HEK293 (cell line): ENCODE results near the gene B4GALT1.

Experiments used
- EGR2 ChIP-seq: fragments of 450-650 bp; formaldehyde crosslinking; IDR thresholded peaks from 2 replicates; pipeline ENCODE4 v1.5.1; 2016; ENCODE audit warnings: low read depth, missing biosample characterization, missing genetic modification characterization
- FEZF1 ChIP-seq: fragments of 450-650 bp; formaldehyde crosslinking; IDR thresholded peaks from 2 replicates; pipeline ENCODE4 v1.5.1; 2016; ENCODE audit warnings: missing biosample characterization, missing genetic modification characterization
- HOXA7 ChIP-seq: sonication (generic); formaldehyde crosslinking; IDR thresholded peaks from 2 replicates; pipeline ENCODE4 v1.8.1; 2022; ENCODE audit warnings: missing genetic modification reagents, borderline replicate concordance
- KLF1 ChIP-seq: fragments of 450-650 bp; formaldehyde crosslinking; IDR thresholded peaks from 2 replicates; pipeline ENCODE4 v1.5.1; 2016; ENCODE audit warnings: missing biosample characterization, missing genetic modification characterization
- KLF7 ChIP-seq: fragments of 450-650 bp; formaldehyde crosslinking; IDR thresholded peaks from 2 replicates; pipeline ENCODE4 v1.5.1; 2016; ENCODE audit warnings: missing biosample characterization, missing genetic modification characterization, borderline replicate concordance
- KLF9 ChIP-seq: fragments of 450-650 bp; formaldehyde crosslinking; IDR thresholded peaks from 2 replicates; pipeline ENCODE4 v1.5.1; 2016; ENCODE audit warnings: missing biosample characterization, missing genetic modification characterization, low read depth
- OVOL3 ChIP-seq: fragments of 450-650 bp; formaldehyde crosslinking; IDR thresholded peaks from 2 replicates; pipeline ENCODE4 v1.5.1; 2016; ENCODE audit warnings: missing biosample characterization, missing genetic modification characterization
- SALL2 ChIP-seq: fragments of 450-650 bp; formaldehyde crosslinking; IDR thresholded peaks from 2 replicates; pipeline ENCODE4 v1.5.0; 2017; ENCODE audit warnings: missing biosample characterization, mild to moderate bottlenecking, missing genetic modification characterization, borderline replicate concordance
- ZBTB20 ChIP-seq: fragments of 450-650 bp; formaldehyde crosslinking; IDR thresholded peaks from 2 replicates; pipeline ENCODE4 v1.5.1; 2016; ENCODE audit warnings: missing biosample characterization, missing genetic modification characterization
- ZEB2 ChIP-seq: fragments of 450-650 bp; formaldehyde crosslinking; IDR thresholded peaks from 2 replicates; pipeline ENCODE4 v1.5.1; 2016; ENCODE audit warnings: missing biosample characterization, missing genetic modification characterization
- ZFP3 ChIP-seq: fragments of 450-650 bp; formaldehyde crosslinking; IDR thresholded peaks from 2 replicates; pipeline ENCODE4 v1.5.1; 2016; ENCODE audit warnings: low read depth, missing biosample characterization, missing genetic modification characterization
- ZFP69B ChIP-seq: fragments of 450-650 bp; formaldehyde crosslinking; IDR thresholded peaks from 2 replicates; pipeline ENCODE4 v1.5.1; 2016; ENCODE audit warnings: missing biosample characterization, missing genetic modification characterization
- ZNF10 ChIP-seq: fragments of 450-650 bp; formaldehyde crosslinking; IDR thresholded peaks from 2 replicates; pipeline ENCODE4 v1.5.1; 2017; ENCODE audit warnings: missing biosample characterization, missing genetic modification characterization
- ZNF184 ChIP-seq: fragments of 450-650 bp; IDR thresholded peaks from 2 replicates; pipeline ENCODE4 v1.5.1; 2018; ENCODE audit warnings: missing biosample characterization, mild to moderate bottlenecking, missing genetic modification characterization
- ZNF211 ChIP-seq: fragments of 450-650 bp; formaldehyde crosslinking; IDR thresholded peaks from 2 replicates; pipeline ENCODE4 v1.5.1; 2016; ENCODE audit warnings: low read depth, missing biosample characterization, missing genetic modification characterization
- ZNF274 ChIP-seq, 2 experiments: fragments of 200-500 bp in 1 of 2; fragments of 450-650 bp in 1 of 2; sonication (Bioruptor generic) in 1 of 2; formaldehyde crosslinking in 1 of 2; IDR thresholded peaks; 2 replicates each; pipeline versions ENCODE4 v1.5.1 to v1.6.1; 2014 to 2016; ENCODE audit warnings: borderline replicate concordance in 1 of 2, inconsistent platforms in 1 of 2, low read length in 1 of 2, missing biosample characterization in 1 of 2, missing genetic modification characterization in 1 of 2
- ZNF324 ChIP-seq: fragments of 450-650 bp; formaldehyde crosslinking; IDR thresholded peaks from 2 replicates; pipeline ENCODE4 v1.5.1; 2016; ENCODE audit warnings: missing biosample characterization, missing genetic modification characterization
- ZNF341 ChIP-seq: fragments of 450-650 bp; formaldehyde crosslinking; IDR thresholded peaks from 2 replicates; pipeline ENCODE4; 2016; ENCODE audit warnings: low read depth, missing biosample characterization, missing genetic modification characterization
- ZNF510 ChIP-seq: fragments of 450-650 bp; formaldehyde crosslinking; IDR thresholded peaks from 2 replicates; pipeline ENCODE4 v1.5.1; 2018; ENCODE audit warnings: mild to moderate bottlenecking, missing genetic modification characterization, missing biosample characterization; ENCODE audit not compliant: insufficient replicate concordance
- ZNF529 ChIP-seq: fragments of 450-650 bp; formaldehyde crosslinking; IDR thresholded peaks from 2 replicates; pipeline ENCODE4 v1.5.1; 2017; ENCODE audit warnings: missing genetic modification characterization, missing biosample characterization; ENCODE audit not compliant: insufficient replicate concordance
- ZNF585B ChIP-seq: fragments of 450-650 bp; formaldehyde crosslinking; IDR thresholded peaks from 2 replicates; pipeline ENCODE4 v1.5.1; 2016; ENCODE audit warnings: missing biosample characterization, missing genetic modification characterization
- ZNF596 ChIP-seq: fragments of 450-650 bp; IDR thresholded peaks from 2 replicates; pipeline ENCODE4 v1.5.0; 2018; ENCODE audit warnings: missing biosample characterization, mild to moderate bottlenecking, missing genetic modification characterization, moderate library complexity
- ZNF658 ChIP-seq: fragments of 450-650 bp; formaldehyde crosslinking; IDR thresholded peaks from 2 replicates; pipeline ENCODE4; 2016; ENCODE audit warnings: missing biosample characterization, missing genetic modification characterization
- ZNF707 ChIP-seq: fragments of 450-650 bp; formaldehyde crosslinking; IDR thresholded peaks from 2 replicates; pipeline ENCODE4 v1.5.1; 2016; ENCODE audit warnings: missing biosample characterization, missing genetic modification characterization
- ZNF768 ChIP-seq: fragments of 450-650 bp; formaldehyde crosslinking; IDR thresholded peaks from 2 replicates; pipeline ENCODE4 v1.5.1; 2018; ENCODE audit warnings: missing biosample characterization, mild to moderate bottlenecking, missing genetic modification characterization
- ZNF777 ChIP-seq: fragments of 450-650 bp; formaldehyde crosslinking; IDR thresholded peaks from 2 replicates; pipeline ENCODE4 v1.5.1; 2017; ENCODE audit warnings: missing biosample characterization, missing genetic modification characterization, borderline replicate concordance
- ZNF830 ChIP-seq: fragments of 450-650 bp; IDR thresholded peaks from 2 replicates; pipeline ENCODE4 v1.5.0; 2018; ENCODE audit warnings: missing biosample characterization, missing genetic modification characterization, low read depth, mild to moderate bottlenecking, moderate library complexity
- TF ChIP-seq, protein P1 (sequence below): fragments of 450-650 bp; formaldehyde crosslinking; IDR thresholded peaks from 2 replicates; pipeline ENCODE4 v1.5.1; 2016; ENCODE audit warnings: missing biosample characterization, missing genetic modification characterization
- TF ChIP-seq, protein P2 (sequence below): fragments of 450-650 bp; formaldehyde crosslinking; IDR thresholded peaks from 2 replicates; pipeline ENCODE4 v1.5.1; 2016; ENCODE audit warnings: missing biosample characterization, missing genetic modification characterization
- TF ChIP-seq, protein P3 (sequence below): fragments of 450-650 bp; formaldehyde crosslinking; IDR thresholded peaks from 2 replicates; pipeline ENCODE4 v1.5.1; 2016; ENCODE audit warnings: missing biosample characterization, missing genetic modification characterization
- TF ChIP-seq, protein P4 (sequence below): fragments of 450-650 bp; formaldehyde crosslinking; conservative IDR thresholded peaks from 2 replicates; pipeline ENCODE4 v1.5.1; 2016; ENCODE audit warnings: low read depth, missing biosample characterization, missing genetic modification characterization

Gene B4GALT1

DNA sequence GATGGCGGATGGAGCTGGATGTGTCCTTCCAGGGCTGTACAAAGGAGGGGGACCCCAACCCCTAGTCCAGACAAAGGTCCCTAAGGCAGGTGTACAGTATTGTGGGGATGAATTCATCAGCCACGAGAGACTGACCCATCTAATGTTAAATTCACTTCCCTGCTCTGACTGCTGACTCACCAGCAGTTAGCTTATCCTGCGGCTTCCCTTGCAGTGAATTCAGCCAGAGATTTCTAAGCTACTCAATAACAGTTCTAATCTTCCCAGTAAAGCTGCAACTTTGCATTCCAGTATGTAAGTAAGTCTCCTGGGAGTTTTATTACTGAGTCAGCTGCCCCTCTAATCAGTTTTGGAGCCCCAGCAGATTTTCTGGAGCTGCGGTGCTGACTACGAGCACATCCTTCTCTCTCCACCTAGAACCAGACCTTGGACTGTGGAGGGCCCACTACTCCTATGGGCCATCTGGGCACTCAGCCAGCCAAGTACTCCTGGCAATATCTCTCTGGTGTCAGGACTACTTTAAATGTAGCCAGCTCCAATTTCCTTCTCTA is 16.1 kb downstream of the B4GALT1 start (continued):
- TF ChIP-seq KLF1 (tag by site-specific recombination) = no peak
- no peak for TF ChIP-seq ZNF707 (tag by site-specific recombination)
- no peak for TF ChIP-seq FEZF1 (tag by site-specific recombination)
- no peak for TF ChIP-seq ZNF10
- no peak for TF ChIP-seq ZNF585B (tag by site-specific recombination)
- no peak for TF ChIP-seq ZNF274 (IDR thresholded peaks at IDR 0.05; ENCODE audit: low read length)
- no peak for TF ChIP-seq ZNF274 (tag by site-specific recombination; IDR thresholded peaks at IDR 0.05; ENCODE audit: borderline replicate concordance)
- no peak for TF ChIP-seq ZNF658
- no peak for TF ChIP-seq OVOL3 (tag by site-specific recombination)
- TF ChIP-seq, protein P1, sequence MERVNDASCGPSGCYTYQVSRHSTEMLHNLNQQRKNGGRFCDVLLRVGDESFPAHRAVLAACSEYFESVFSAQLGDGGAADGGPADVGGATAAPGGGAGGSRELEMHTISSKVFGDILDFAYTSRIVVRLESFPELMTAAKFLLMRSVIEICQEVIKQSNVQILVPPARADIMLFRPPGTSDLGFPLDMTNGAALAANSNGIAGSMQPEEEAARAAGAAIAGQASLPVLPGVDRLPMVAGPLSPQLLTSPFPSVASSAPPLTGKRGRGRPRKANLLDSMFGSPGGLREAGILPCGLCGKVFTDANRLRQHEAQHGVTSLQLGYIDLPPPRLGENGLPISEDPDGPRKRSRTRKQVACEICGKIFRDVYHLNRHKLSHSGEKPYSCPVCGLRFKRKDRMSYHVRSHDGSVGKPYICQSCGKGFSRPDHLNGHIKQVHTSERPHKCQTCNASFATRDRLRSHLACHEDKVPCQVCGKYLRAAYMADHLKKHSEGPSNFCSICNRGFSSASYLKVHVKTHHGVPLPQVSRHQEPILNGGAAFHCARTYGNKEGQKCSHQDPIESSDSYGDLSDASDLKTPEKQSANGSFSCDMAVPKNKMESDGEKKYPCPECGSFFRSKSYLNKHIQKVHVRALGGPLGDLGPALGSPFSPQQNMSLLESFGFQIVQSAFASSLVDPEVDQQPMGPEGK (tag by site-specific recombination) = peak; percentile 71
- no peak for TF ChIP-seq ZFP3 (tag by site-specific recombination)
- no peak for TF ChIP-seq ZNF510 (tag by site-specific recombination)
- TF ChIP-seq ZNF830 (tag by site-specific recombination) = no peak
- no peak for TF ChIP-seq EGR2 (tag by site-specific recombination)
- TF ChIP-seq ZNF211 (tag by site-specific recombination) = no peak
- TF ChIP-seq ZNF184 (tag by site-specific recombination) = peak; percentile 51; the same call in 1 of the 2 replicates
- no peak for TF ChIP-seq KLF7 (tag by site-specific recombination)
- no peak for TF ChIP-seq ZNF529
- TF ChIP-seq SALL2 (tag by site-specific recombination) = no peak
- TF ChIP-seq, protein P2, sequence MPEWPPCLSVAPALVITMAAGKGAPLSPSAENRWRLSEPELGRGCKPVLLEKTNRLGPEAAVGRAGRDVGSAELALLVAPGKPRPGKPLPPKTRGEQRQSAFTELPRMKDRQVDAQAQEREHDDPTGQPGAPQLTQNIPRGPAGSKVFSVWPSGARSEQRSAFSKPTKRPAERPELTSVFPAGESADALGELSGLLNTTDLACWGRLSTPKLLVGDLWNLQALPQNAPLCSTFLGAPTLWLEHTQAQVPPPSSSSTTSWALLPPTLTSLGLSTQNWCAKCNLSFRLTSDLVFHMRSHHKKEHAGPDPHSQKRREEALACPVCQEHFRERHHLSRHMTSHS (tag by site-specific recombination) = no peak
- no peak for TF ChIP-seq HOXA7
- TF ChIP-seq KLF9 = no peak
- peak; percentile 81 for TF ChIP-seq ZEB2 (tag by site-specific recombination)
- no peak for TF ChIP-seq ZNF324 (tag by site-specific recombination)
- TF ChIP-seq, protein P3, sequence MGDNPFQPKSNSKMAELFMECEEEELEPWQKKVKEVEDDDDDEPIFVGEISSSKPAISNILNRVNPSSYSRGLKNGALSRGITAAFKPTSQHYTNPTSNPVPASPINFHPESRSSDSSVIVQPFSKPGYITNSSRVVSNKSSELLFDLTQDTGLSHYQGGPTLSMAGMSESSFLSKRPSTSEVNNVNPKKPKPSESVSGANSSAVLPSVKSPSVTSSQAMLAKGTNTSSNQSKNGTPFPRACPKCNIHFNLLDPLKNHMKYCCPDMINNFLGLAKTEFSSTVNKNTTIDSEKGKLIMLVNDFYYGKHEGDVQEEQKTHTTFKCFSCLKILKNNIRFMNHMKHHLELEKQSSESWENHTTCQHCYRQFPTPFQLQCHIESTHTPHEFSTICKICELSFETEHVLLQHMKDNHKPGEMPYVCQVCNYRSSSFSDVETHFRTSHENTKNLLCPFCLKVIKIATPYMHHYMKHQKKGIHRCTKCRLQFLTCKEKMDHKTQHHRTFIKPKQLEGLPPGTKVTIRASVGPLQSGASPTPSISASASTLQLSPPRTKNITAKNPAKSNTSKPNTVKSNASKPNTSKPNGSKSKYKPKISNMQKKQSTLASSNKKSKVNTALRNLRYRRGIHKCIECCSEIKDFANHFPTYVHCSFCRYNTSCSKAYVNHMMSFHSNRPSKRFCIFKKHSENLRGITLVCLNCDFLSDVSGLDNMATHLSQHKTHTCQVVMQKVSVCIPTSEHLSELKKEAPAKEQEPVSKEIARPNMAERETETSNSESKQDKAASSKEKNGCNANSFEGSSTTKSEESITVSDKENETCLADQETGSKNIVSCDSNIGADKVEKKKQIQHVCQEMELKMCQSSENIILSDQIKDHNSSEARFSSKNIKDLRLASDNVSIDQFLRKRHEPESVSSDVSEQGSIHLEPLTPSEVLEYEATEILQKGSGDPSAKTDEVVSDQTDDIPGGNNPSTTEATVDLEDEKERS (tag by site-specific recombination) = no peak
- no peak for TF ChIP-seq ZBTB20 (tag by site-specific recombination)
- TF ChIP-seq ZNF768 (tag by site-specific recombination) = no peak
- TF ChIP-seq, protein P4, sequence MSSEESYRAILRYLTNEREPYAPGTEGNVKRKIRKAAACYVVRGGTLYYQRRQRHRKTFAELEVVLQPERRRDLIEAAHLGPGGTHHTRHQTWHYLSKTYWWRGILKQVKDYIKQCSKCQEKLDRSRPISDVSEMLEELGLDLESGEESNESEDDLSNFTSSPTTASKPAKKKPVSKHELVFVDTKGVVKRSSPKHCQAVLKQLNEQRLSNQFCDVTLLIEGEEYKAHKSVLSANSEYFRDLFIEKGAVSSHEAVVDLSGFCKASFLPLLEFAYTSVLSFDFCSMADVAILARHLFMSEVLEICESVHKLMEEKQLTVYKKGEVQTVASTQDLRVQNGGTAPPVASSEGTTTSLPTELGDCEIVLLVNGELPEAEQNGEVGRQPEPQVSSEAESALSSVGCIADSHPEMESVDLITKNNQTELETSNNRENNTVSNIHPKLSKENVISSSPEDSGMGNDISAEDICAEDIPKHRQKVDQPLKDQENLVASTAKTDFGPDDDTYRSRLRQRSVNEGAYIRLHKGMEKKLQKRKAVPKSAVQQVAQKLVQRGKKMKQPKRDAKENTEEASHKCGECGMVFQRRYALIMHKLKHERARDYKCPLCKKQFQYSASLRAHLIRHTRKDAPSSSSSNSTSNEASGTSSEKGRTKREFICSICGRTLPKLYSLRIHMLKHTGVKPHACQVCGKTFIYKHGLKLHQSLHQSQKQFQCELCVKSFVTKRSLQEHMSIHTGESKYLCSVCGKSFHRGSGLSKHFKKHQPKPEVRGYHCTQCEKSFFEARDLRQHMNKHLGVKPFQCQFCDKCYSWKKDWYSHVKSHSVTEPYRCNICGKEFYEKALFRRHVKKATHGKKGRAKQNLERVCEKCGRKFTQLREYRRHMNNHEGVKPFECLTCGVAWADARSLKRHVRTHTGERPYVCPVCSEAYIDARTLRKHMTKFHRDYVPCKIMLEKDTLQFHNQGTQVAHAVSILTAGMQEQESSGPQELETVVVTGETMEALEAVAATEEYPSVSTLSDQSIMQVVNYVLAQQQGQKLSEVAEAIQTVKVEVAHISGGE (tag by site-specific recombination) = 0 out of 2 replicates have a peak, but pooled peaks have one; percentile 27
- TF ChIP-seq ZNF777 (tag by site-specific recombination) = no peak
- no peak for TF ChIP-seq ZNF341 (tag by site-specific recombination)
- no peak for TF ChIP-seq ZNF596 (tag by site-specific recombination)
- peak; percentile 98 for TF ChIP-seq ZFP69B
